ENCODE data around the gene RAD51AP2.

DNA sequence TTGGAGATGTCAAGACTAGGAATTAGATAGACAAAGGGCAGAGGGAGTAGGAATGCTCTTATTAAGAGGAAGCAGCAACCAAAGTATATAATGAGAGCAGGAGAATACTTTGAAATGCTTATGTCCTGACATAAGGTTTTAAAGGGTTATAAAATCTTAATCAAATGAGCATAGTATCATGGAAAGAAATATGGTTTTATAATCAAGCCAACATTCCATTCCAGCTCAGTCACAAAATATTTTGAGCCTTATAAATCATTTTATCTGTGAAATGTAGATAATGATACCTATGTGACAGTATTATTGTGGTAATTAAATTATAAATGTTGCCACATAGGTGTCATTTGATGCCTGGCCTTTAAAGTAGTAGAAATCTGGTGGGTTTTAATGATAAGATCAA lies 39.8 kb upstream of the RAD51AP2 start:
- TF ChIP-seq, protein P1, sequence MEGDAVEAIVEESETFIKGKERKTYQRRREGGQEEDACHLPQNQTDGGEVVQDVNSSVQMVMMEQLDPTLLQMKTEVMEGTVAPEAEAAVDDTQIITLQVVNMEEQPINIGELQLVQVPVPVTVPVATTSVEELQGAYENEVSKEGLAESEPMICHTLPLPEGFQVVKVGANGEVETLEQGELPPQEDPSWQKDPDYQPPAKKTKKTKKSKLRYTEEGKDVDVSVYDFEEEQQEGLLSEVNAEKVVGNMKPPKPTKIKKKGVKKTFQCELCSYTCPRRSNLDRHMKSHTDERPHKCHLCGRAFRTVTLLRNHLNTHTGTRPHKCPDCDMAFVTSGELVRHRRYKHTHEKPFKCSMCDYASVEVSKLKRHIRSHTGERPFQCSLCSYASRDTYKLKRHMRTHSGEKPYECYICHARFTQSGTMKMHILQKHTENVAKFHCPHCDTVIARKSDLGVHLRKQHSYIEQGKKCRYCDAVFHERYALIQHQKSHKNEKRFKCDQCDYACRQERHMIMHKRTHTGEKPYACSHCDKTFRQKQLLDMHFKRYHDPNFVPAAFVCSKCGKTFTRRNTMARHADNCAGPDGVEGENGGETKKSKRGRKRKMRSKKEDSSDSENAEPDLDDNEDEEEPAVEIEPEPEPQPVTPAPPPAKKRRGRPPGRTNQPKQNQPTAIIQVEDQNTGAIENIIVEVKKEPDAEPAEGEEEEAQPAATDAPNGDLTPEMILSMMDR (IDR thresholded peaks at IDR 0.05; ENCODE audit: low read length) = no peak
- no peak for TF ChIP-seq EZH2phosphoT487 (IDR thresholded peaks at IDR 0.05; ENCODE audit: low read length)

Measured in MM.1S (cell line).